ENCODE measurements around the gene SMARCA2. TPM values are rescaled to one million over a fixed set of nuclear protein-coding genes. Genes with fewer than 3 reads are reported as not detected.

SMARCA2 gene
- total RNA-seq, 2 experiments from 2014 or later = 243 to 245 TPM

DNA sequence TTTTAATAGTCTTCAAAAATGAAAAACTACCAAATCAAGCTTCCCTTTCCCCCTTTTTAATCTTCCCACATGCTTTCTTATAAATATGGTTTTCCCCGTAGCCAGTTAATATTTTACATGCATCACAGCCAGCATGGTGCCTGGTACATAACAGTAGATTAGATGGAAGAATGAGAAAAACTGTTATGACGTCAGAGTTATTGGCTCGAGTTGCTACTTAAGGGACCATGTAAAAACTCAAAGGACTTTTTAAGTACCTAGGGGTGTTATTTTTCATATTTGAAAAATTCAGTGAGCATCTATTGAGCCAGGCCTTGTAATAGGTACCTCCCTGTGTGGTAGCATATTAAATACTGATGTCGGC lies 176.4 kb downstream of the SMARCA2 start:
- no peaks in the 10 kb centered on the region for H3K9me3 Mint-ChIP-seq (ENCODE audit: insufficient read depth)
- ATAC-seq = no peak
- H3K4me3 Mint-ChIP-seq = no peak overlapping the region
- no peak overlapping the region for H3K27ac Mint-ChIP-seq
- ChIA-PET CTCF (no interaction called here), POLR2A (no interaction called here)
- no peaks in the 10 kb centered on the region for H3K4me1 Mint-ChIP-seq (ENCODE audit: low read depth)
- H3K27me3 Mint-ChIP-seq (ENCODE audit: low read depth) = no peaks in the 10 kb centered on the region
- no peak for DNase-seq
- H3K36me3 Mint-ChIP-seq (ENCODE audit: low read depth) = peaks cover 83% of the 10 kb centered on the region

DNA sequence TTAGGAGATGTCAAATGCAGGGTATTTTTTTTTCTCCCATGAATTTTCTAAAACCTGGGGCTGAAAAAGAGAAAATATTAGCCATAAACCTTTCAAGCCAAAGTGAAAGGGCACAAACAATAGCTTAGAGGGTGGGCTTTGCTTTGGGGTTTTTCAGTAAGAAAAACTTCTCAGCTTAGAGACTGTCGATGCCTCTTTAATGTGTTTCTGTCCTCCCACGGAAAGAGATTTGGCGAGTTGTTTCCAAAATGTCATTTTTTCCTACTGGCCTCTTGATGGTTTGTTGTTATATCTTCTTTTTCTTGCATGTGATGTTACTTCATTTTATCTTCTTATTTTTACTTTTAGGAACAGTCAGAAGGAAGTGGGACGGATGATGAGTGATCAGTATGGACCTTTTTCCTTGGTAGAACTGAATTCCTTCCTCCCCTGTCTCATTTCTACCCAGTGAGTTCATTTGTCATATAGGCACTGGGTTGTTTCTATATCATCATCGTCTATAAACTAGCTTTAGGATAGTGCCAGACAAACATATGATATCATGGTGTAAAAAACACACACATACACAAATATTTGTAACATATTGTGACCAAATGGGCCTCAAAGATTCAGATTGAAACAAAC lies 177.3 kb downstream of the SMARCA2 start:
- Mint-ChIP-seq H3K27ac (no peak overlapping the region), H3K27me3 (ENCODE audit: low read depth) (no peaks in the 10 kb centered on the region), H3K4me1 (ENCODE audit: low read depth) (no peaks in the 10 kb centered on the region), H3K36me3 (ENCODE audit: low read depth) (peaks cover 79% of the 10 kb centered on the region), H3K4me3 (no peak overlapping the region), H3K9me3 (ENCODE audit: insufficient read depth) (no peaks in the 10 kb centered on the region)
- POLR2A ChIA-PET = no interaction called here
- ATAC-seq = no peak
- DNase-seq = no peak
- CTCF ChIA-PET = interaction anchor here (0.7 kb wide), 1 partner anchor 13 kb away, joined by 3 read pairs; no protein-coding TSS in a partner anchor

DNA sequence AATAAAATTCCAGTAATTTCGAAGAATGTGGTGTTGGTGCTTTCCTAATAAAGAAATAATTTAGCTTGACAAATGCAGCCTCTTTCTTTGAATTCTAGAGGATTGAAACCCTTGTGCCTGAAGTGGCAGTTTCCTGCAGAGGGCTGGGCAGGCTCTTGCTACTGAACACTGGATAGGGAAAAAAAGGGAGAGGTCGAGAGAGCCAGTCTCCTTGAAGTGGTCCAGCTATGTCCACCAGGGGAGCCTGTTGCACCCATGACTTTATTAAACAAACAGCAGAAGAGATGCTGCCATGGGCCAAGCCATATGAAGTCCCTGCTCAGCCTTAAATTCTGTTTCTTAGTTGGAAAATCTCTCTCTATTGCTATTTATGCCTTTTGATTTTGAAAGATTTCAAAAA lies 178.4 kb downstream of the SMARCA2 start:
- peaks cover 2% of the 10 kb centered on the region for H3K4me1 Mint-ChIP-seq (ENCODE audit: low read depth)
- POLR2A ChIA-PET = no interaction called here
- CTCF ChIA-PET = no interaction called here
- DNase-seq (no peak), ATAC-seq (no peak)
- no peak overlapping the region for H3K27ac Mint-ChIP-seq
- no peaks in the 10 kb centered on the region for H3K9me3 Mint-ChIP-seq (ENCODE audit: insufficient read depth)
- peaks cover 84% of the 10 kb centered on the region for H3K36me3 Mint-ChIP-seq (ENCODE audit: low read depth)
- H3K27me3 Mint-ChIP-seq (ENCODE audit: low read depth) = no peaks in the 10 kb centered on the region
- H3K4me3 Mint-ChIP-seq = no peak overlapping the region

DNA sequence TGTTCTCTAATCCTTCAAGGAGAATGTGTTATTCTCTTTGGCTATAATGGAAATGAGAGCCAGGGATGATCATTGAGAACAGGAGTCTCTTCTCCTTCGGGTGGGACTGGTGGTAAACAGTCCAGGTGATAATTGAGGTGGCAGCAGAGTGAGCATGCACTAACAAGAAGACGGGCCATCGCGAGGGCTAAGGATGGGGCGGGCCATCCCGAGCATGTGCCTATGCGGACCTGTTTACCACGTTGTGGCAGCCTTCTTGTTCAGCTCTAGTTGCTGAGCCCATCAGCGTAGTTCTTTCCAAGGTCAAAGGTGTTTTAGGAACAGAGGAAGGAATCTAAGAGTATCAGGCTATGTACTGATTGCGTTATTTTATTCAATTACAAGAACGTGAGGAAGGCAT lies 180.1 kb downstream of the SMARCA2 start:
- Mint-ChIP-seq H3K27ac (no peak overlapping the region), H3K36me3 (ENCODE audit: low read depth) (peaks cover 84% of the 10 kb centered on the region), H3K4me3 (no peak overlapping the region), H3K4me1 (ENCODE audit: low read depth) (peaks cover 2% of the 10 kb centered on the region), H3K9me3 (ENCODE audit: insufficient read depth) (peaks cover under 1% of the 10 kb centered on the region), H3K27me3 (ENCODE audit: low read depth) (no peaks in the 10 kb centered on the region)
- DNase-seq (no peak), ATAC-seq (no peak)
- CTCF ChIA-PET = no interaction called here
- POLR2A ChIA-PET = no interaction called here

DNA sequence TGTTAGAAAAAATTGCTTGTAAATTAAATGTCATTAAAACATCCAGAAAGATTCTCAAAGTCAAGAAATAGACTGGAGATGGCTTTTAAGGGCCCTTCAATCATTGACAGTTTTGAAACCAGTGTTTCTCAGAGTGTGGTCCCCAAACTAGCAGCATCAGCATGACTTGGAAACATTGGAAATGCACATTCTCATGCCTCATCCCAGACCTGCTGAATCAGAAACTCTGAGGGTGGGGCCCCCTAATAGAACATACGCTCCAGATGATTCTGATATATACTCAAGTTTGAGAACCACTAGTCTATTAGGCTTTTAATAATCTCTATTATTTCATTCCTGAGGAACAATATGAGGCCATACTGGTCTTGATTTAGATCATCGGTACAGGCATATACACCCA lies 181.6 kb downstream of the SMARCA2 start:
- ChIA-PET POLR2A (no interaction called here), CTCF (no interaction called here)
- DNase-seq (no peak), ATAC-seq (no peak)
- H3K9me3 Mint-ChIP-seq (ENCODE audit: insufficient read depth) = peaks cover 7% of the 10 kb centered on the region
- H3K4me3 Mint-ChIP-seq = no peak overlapping the region
- no peaks in the 10 kb centered on the region for H3K27me3 Mint-ChIP-seq (ENCODE audit: low read depth)
- H3K36me3 Mint-ChIP-seq (ENCODE audit: low read depth) = peaks cover 83% of the 10 kb centered on the region
- no peak overlapping the region for H3K27ac Mint-ChIP-seq
- H3K4me1 Mint-ChIP-seq (ENCODE audit: low read depth) = peaks cover 2% of the 10 kb centered on the region

DNA sequence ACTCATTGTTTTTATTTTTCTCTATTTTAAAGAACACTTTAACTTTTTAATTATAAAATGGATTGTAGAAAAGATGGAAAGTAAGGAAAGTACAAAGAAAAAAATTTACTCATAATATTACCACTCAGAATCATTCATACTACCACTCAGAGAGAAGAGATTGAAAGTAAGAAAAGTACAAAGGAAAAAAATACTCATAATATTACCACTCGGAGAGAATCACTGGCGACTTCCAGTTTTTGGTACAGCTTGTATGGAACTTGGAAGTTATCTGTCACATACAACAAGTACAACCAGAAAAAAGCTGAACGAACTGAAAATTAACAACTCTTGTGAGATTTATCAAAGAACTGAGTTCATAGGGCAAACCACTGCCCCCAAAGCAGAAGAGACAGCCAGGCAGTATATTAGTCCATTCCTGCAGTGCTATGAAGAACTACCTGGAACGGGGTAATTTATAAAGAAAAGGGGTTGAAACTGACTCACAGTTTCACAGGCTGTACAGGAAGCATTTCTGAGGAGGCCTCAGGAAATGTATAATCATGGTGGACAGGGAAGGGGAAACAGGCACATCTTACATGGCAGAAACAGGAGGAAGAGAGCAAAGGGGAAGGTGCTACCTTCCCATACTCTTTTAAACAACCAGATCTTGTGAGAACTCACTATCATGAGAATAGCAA lies 183.9 kb downstream of the SMARCA2 start:
- Mint-ChIP-seq H3K36me3 (ENCODE audit: low read depth) (peaks cover 69% of the 10 kb centered on the region), H3K4me1 (ENCODE audit: low read depth) (peaks cover 2% of the 10 kb centered on the region), H3K9me3 (ENCODE audit: insufficient read depth) (peaks cover 11% of the 10 kb centered on the region), H3K27ac (no peak overlapping the region), H3K4me3 (no peak overlapping the region), H3K27me3 (ENCODE audit: low read depth) (no peaks in the 10 kb centered on the region)
- ATAC-seq (no peak), DNase-seq (no peak)
- POLR2A ChIA-PET = no interaction called here
- CTCF ChIA-PET = no interaction called here

DNA sequence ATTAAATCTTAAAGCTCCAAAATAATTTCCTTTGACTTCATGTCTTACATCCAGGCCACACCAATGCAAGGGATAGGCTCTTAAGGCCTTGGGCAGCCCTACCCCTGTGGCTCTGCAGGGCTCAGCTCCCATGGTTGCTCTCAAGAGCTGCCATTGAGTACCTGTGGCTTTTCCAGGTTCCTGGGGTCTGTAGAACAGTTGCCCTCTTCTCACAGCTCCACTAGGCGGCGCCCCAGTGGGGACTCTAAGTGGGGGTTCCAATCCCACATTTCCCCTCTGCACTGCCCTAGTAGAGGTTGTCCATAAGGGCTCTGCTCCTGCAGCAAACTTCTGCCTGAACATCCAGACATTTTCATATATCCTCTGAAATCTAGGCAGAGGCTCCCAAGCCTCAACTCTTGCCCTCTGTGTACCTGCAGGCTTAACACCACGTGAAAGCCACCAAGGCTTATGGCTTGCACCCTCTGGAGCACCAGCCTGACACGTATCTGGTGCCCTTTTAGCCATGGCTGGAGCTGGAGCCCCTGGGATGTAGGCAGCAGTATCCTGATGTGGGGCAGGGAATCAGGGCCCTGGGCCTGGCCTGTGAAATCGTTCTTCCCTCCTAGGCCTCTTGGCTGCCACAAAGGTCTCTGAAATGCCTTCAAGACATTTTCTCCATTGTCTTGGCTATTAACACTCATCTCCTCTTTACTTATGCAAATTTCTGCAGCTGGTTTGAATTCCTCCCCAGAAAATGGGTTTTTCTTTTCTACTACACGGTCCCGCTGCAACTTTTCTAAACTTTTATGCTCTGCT lies 185.1 kb downstream of the SMARCA2 start:
- CTCF ChIA-PET = no interaction called here
- Mint-ChIP-seq H3K4me3 (no peak overlapping the region), H3K4me1 (ENCODE audit: low read depth) (peaks cover 2% of the 10 kb centered on the region), H3K9me3 (ENCODE audit: insufficient read depth) (peaks cover 11% of the 10 kb centered on the region), H3K27ac (peak overlapping the region; percentile 48), H3K27me3 (ENCODE audit: low read depth) (no peaks in the 10 kb centered on the region), H3K36me3 (ENCODE audit: low read depth) (peaks cover 59% of the 10 kb centered on the region)
- POLR2A ChIA-PET = no interaction called here
- ATAC-seq (no peak), DNase-seq (no peak)

DNA sequence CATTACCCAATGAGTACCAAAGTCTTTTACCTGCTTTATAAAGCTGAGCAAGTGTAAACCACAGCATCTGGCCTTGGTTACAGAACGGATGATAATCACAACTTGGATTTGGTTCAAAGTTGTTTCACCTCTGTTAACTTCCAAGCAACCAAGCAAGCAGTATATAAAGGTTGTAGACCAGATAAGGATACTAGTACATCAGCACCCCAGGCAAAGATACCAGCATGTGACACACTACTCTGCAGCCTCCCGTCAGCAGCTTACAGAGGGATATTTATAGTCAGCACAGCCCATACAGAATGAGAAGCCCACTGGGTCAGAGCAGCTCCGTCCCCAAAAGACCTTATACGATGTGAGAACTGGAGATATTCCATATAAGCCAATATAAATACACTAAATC lies 193.3 kb downstream of the SMARCA2 start:
- H3K27me3 Mint-ChIP-seq (ENCODE audit: low read depth) = no peaks in the 10 kb centered on the region
- H3K27ac Mint-ChIP-seq = no peak overlapping the region
- POLR2A ChIA-PET = no interaction called here
- H3K36me3 Mint-ChIP-seq (ENCODE audit: low read depth) = no peaks in the 10 kb centered on the region
- ATAC-seq (no peak), DNase-seq (no peak)
- H3K4me3 Mint-ChIP-seq = no peak overlapping the region
- H3K4me1 Mint-ChIP-seq (ENCODE audit: low read depth) = no peaks in the 10 kb centered on the region
- CTCF ChIA-PET = no interaction called here
- H3K9me3 Mint-ChIP-seq (ENCODE audit: insufficient read depth) = no peaks in the 10 kb centered on the region

DNA sequence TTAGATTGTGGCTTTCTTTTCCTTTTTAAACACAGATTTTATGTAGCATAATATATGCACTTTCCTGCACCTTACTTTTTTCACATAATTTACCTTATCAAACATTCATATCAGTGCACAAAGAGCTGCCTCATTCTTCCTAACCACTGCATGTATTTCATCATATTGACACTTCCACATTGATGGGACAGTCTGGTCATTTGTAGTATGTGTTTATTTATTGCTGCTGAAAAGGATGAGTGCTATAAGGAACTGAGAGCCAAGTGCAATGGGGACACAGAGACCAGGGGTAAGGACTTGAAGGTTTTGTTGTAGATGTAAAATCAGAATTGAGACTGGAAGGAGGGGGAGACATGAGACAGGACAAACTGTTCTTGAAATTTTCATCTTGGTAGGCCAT lies 193.8 kb downstream of the SMARCA2 start:
- H3K4me3 Mint-ChIP-seq = no peak overlapping the region
- no peaks in the 10 kb centered on the region for H3K36me3 Mint-ChIP-seq (ENCODE audit: low read depth)
- H3K4me1 Mint-ChIP-seq (ENCODE audit: low read depth) = no peaks in the 10 kb centered on the region
- no peaks in the 10 kb centered on the region for H3K9me3 Mint-ChIP-seq (ENCODE audit: insufficient read depth)
- no peak overlapping the region for H3K27ac Mint-ChIP-seq
- POLR2A ChIA-PET = no interaction called here
- CTCF ChIA-PET = no interaction called here
- ATAC-seq = no peak
- no peak for DNase-seq
- H3K27me3 Mint-ChIP-seq (ENCODE audit: low read depth) = no peaks in the 10 kb centered on the region

DNA sequence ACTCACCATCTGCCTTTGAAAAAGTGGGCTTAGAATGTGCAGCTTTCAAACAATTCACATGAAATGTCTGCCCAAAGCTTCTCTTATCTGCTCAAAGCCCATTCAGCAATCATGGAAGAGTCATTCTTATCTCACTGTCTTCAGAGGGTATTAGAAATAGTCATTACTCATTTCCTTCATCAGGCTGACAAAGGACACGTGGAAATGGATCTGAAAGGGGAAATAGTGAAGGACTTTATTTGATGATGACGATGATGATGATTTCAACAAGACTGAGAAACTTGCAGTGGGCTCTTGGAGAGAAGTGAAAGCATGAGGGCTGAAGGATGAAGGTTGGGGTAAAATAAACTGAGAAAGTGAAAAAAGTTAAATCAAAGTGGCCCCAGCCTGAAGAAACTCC lies 194.3 kb downstream of the SMARCA2 start:
- Mint-ChIP-seq H3K27ac (no peak overlapping the region), H3K36me3 (ENCODE audit: low read depth) (no peaks in the 10 kb centered on the region), H3K27me3 (ENCODE audit: low read depth) (no peaks in the 10 kb centered on the region), H3K9me3 (ENCODE audit: insufficient read depth) (no peaks in the 10 kb centered on the region), H3K4me3 (no peak overlapping the region), H3K4me1 (ENCODE audit: low read depth) (no peaks in the 10 kb centered on the region)
- POLR2A ChIA-PET = no interaction called here
- CTCF ChIA-PET = no interaction called here
- DNase-seq (no peak), ATAC-seq (no peak)

DNA sequence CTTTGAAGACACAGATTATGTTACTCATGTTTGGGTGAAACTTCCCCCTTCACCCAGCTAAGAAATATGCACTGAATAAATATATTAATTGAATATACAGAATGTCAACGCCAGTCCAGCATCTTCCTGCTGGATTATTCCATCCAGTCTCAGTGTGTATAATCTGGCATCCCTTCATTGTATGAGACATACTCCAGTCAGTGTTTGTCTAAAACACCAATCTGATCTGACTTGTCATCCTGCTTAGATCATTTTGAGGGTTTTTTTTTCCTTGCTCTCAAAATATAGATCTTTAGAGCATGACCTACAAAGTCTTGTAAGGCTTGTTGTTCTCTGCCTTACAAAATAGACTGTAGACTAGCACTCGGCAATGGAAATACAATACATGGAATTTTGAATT lies 195.1 kb downstream of the SMARCA2 start:
- H3K4me3 Mint-ChIP-seq = no peak overlapping the region
- no peaks in the 10 kb centered on the region for H3K9me3 Mint-ChIP-seq (ENCODE audit: insufficient read depth)
- DNase-seq (no peak), ATAC-seq (no peak)
- H3K27me3 Mint-ChIP-seq (ENCODE audit: low read depth) = no peaks in the 10 kb centered on the region
- H3K27ac Mint-ChIP-seq = no peak overlapping the region
- CTCF ChIA-PET = no interaction called here
- POLR2A ChIA-PET = no interaction called here
- no peaks in the 10 kb centered on the region for H3K4me1 Mint-ChIP-seq (ENCODE audit: low read depth)
- no peaks in the 10 kb centered on the region for H3K36me3 Mint-ChIP-seq (ENCODE audit: low read depth)

DNA sequence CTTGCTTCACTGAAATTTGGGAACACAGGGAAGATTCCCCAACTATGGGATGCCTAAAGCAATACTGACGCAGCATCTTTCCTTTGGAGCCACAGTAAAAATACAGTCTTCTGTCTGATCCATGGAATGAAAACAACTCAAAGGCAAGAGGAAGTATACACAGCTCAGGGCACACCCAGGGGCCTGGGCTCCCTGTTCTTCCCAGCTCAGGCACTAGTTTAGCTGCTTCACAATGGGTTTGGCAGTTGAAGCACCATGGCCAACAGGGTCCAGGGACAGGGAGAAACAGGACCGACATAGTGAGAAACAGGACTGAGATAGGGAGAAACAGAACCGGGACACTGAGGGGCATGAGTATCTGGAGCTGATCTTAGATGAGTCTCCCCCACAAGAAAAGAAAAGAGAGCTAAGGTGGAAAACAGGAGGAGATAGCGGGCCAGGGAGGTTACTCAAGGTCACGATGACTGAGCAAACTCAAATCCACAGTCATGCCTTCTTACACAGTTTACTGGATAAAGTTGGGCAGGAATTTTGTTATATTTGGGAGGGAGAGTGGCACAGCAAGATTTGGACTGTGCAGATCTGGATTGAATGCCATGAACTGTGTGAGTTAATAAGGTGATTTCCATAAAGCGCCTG lies 198.8 kb downstream of the SMARCA2 start:
- Mint-ChIP-seq H3K36me3 (ENCODE audit: low read depth) (no peaks in the 10 kb centered on the region), H3K9me3 (ENCODE audit: insufficient read depth) (no peaks in the 10 kb centered on the region), H3K27ac (no peak overlapping the region), H3K4me1 (ENCODE audit: low read depth) (no peaks in the 10 kb centered on the region), H3K27me3 (ENCODE audit: low read depth) (no peaks in the 10 kb centered on the region), H3K4me3 (no peak overlapping the region)
- ChIA-PET POLR2A (no interaction called here), CTCF (no interaction called here)
- ATAC-seq (no peak), DNase-seq (no peak)
